IMR-90 (cell line): ENCODE results near the gene CXCL1. TPM values are rescaled to one million over a fixed set of nuclear protein-coding genes. Genes with fewer than 3 reads are reported as not detected.

Experiments
- ATAC-seq: fragments of 200-7000 bp; cut with Tn5 transposase; 2 replicates; pipeline ENCODE4 v1.9.1; 2020; ENCODE audit warnings: low read depth, mild to moderate bottlenecking, moderate library complexity
- BruUV-seq: library from RNA; stranded (reverse); fragments of 400-500 nt; replicated peaks from 2 replicates; lab custom pipeline; 2021; lab: Mats Ljungman, UMichigan
- CTCF ChIA-PET: fragments of 300-600 bp; formaldehyde crosslinking; extraction: SDS; loops from one replicate; lab custom pipeline; 2021; ENCODE audit warnings: antibody characterized with exemption; lab: Yijun Ruan, JAX
- POLR2A ChIA-PET: fragments of 300-600 bp; sonication (Branson Sonifier 250); formaldehyde crosslinking; loops from one replicate; lab custom pipeline; 2022; ENCODE audit warnings: antibody characterized with exemption; ENCODE audit not compliant: unreplicated experiment; lab: Charles Lee
- DNase-seq: peaks from one replicate; pipeline ENCODE4 v3.0.0; 2013
- H2AFZ ChIP-seq: replicated peaks from 2 replicates; pipeline ENCODE3; 2013; ENCODE audit warnings: low read length, mild to moderate bottlenecking; ENCODE audit not compliant: poor library complexity
- H2AK5ac ChIP-seq: 2 replicates; pipeline ENCODE4 v1.6.1; 2013; ENCODE audit warnings: low read depth, low read length, inconsistent platforms
- H2AK9ac ChIP-seq: replicated peaks from 2 replicates; pipeline ENCODE3; 2013; ENCODE audit warnings: mild to moderate bottlenecking, low read depth, low read length, moderate library complexity; ENCODE audit not compliant: poor library complexity
- H2BK120ac ChIP-seq: 2 replicates; pipeline ENCODE4 v1.6.1; 2013; ENCODE audit warnings: low read depth, low read length, inconsistent platforms
- H2BK15ac ChIP-seq: 3 replicates; pipeline ENCODE4 v1.6.1; 2013; ENCODE audit warnings: low read depth, low read length, inconsistent platforms
- H2BK20ac ChIP-seq: 2 replicates; pipeline ENCODE4 v1.6.1; 2013; ENCODE audit warnings: low read depth, mild to moderate bottlenecking, inconsistent platforms, low read length, moderate library complexity
- H2BK5ac ChIP-seq: 2 replicates; pipeline ENCODE4 v1.6.1; 2013; ENCODE audit warnings: mild to moderate bottlenecking, low read depth, low read length, inconsistent platforms; ENCODE audit not compliant: poor library complexity, severe bottlenecking
- H3K14ac ChIP-seq: replicated peaks from 2 replicates; pipeline ENCODE4 v1.6.1; 2013; ENCODE audit warnings: low read depth, low read length, inconsistent platforms
- H3K18ac ChIP-seq: 2 replicates; pipeline ENCODE4 v1.6.1; 2013; ENCODE audit warnings: low read depth, low read length, control low read depth
- H3K23ac ChIP-seq: 2 replicates; pipeline ENCODE4 v1.6.1; 2013; ENCODE audit warnings: low read depth, low read length, inconsistent platforms
- H3K27ac ChIP-seq: 2 replicates; pipeline ENCODE4 v1.5.1; 2013; ENCODE audit warnings: mild to moderate bottlenecking, control low read depth, low read length; ENCODE audit not compliant: insufficient read depth
- H3K27me3 ChIP-seq: 2 replicates; pipeline ENCODE4 v1.6.1; 2013; ENCODE audit warnings: low read length; ENCODE audit not compliant: control insufficient read depth, insufficient read depth
- H3K36me3 ChIP-seq: 2 replicates; pipeline ENCODE4 v1.6.1; 2013; ENCODE audit warnings: low read length, mixed read lengths; ENCODE audit not compliant: control insufficient read depth, insufficient read depth
- H3K4ac ChIP-seq: 2 replicates; pipeline ENCODE4 v1.6.1; 2013; ENCODE audit warnings: low read depth, low read length, inconsistent platforms
- H3K4me1 ChIP-seq: 2 replicates; pipeline ENCODE4 v1.6.1; 2013; ENCODE audit warnings: low read length, mixed read lengths; ENCODE audit not compliant: control insufficient read depth, insufficient read depth
- H3K4me2 ChIP-seq: 2 replicates; pipeline ENCODE4 v1.6.1; 2013; ENCODE audit warnings: low read depth, mild to moderate bottlenecking, control low read depth, low read length, moderate library complexity
- H3K4me3 ChIP-seq: 2 replicates; pipeline ENCODE4 v1.5.1; 2013; ENCODE audit warnings: low read depth, mild to moderate bottlenecking, control low read depth, low read length, moderate library complexity; ENCODE audit not compliant: insufficient read depth
- H3K56ac ChIP-seq: 2 replicates; pipeline ENCODE4 v1.6.1; 2013; ENCODE audit warnings: low read length, inconsistent platforms; ENCODE audit not compliant: insufficient read depth; ENCODE audit errors: extremely low read depth
- H3K79me1 ChIP-seq, 2 experiments: 2 replicates each; pipeline ENCODE4 v1.6.1; 2013; ENCODE audit warnings: low read length in 2 of 2, inconsistent platforms in 1 of 2, low read depth in 1 of 2
- H3K9ac ChIP-seq: 2 replicates; pipeline ENCODE4 v1.6.1; 2013; ENCODE audit warnings: low read depth, low read length, control low read depth
- H3K9me1 ChIP-seq: 2 replicates; pipeline ENCODE4 v1.6.1; 2013; ENCODE audit warnings: low read length, inconsistent platforms; ENCODE audit not compliant: insufficient read depth
- H3K9me3 ChIP-seq: 2 replicates; pipeline ENCODE4 v1.6.1; 2013; ENCODE audit warnings: low read length; ENCODE audit not compliant: control insufficient read depth, insufficient read depth
- H4K20me1 ChIP-seq: 2 replicates; pipeline ENCODE4 v1.6.1; 2013; ENCODE audit warnings: low read length, inconsistent platforms; ENCODE audit not compliant: insufficient read depth
- H4K5ac ChIP-seq: 2 replicates; pipeline ENCODE4 v1.6.1; 2013; ENCODE audit warnings: mild to moderate bottlenecking, low read depth, low read length, control low read depth
- H4K8ac ChIP-seq, 2 experiments: 2 replicates each; pipeline ENCODE4 v1.6.1; 2013; ENCODE audit warnings: low read depth in 2 of 2, low read length in 2 of 2, control low read depth in 1 of 2, inconsistent platforms in 1 of 2
- H4K91ac ChIP-seq: 2 replicates; pipeline ENCODE4 v1.6.1; 2013; ENCODE audit warnings: low read depth, low read length, inconsistent platforms; ENCODE audit not compliant: insufficient read depth
- MAFK ChIP-seq: IDR thresholded peaks from 2 replicates; pipeline ENCODE4 v1.6.1; 2012; ENCODE audit warnings: low read depth, low read length, improper control_type of control experiment
- MAZ ChIP-seq: IDR thresholded peaks from 2 replicates; pipeline ENCODE4 v1.6.1; 2012; ENCODE audit warnings: low read depth, mild to moderate bottlenecking, low read length, improper control_type of control experiment, moderate library complexity, borderline replicate concordance
- WGBS, 2 experiments: methylation state at CpG; one replicate each; pipeline versions ENCODE4 v1.1.5 to v1.1.7; 2013; ENCODE audit warnings: missing lambda C conversion rate in 2 of 2; ENCODE audit not compliant: insufficient read length in 1 of 2; ENCODE audit errors: extremely low coverage in 2 of 2; 5-methylcytosine and 5-hydroxymethylcytosine counted together
- dilution Hi-C: fragments of 300-500 bp; cut with HindIII; formaldehyde crosslinking; loops from one replicate; pipeline ENCODE4 v1.14.3; 2018; ENCODE audit warnings: low sequenced_read_pairs; ENCODE audit not compliant: unreplicated experiment
- in situ Hi-C: fragments of 300-500 bp; cut with MboI; formaldehyde crosslinking; loops from 3 replicates; pipeline ENCODE4 v1.14.3; 2019; ENCODE audit warnings: low sequenced_read_pairs, inconsistent platforms, mixed read lengths
- intact Hi-C: fragments of 100-400 bp; cut with micrococcal nuclease; formaldehyde crosslinking; loops from 2 replicates; pipeline ENCODE4 v1.10.0; 2022
- polyA plus RNA-seq, 3 experiments: library from polyadenylated mRNA; depleted of rRNA; stranded (reverse); fragments of >200 nt; gene quantifications; 2 replicates each; pipeline ENCODE4 v1.2.3, GENCODE V29; 2012; ENCODE audit warnings: low replicate concordance in 1 of 3
- total RNA-seq: library from RNA; depleted of rRNA; stranded (reverse); fragments of >200 nt; gene quantifications from 2 replicates; pipeline ENCODE4 v1.2.3, GENCODE V29; 2012

CXCL1 gene
- total and polyA plus RNA-seq, 2 of the 4 experiments (the other 2 are of a cell fraction): 2.0 TPM; not detected in 1

- no peak overlapping the region for H2AFZ ChIP-seq
- H3K4ac ChIP-seq: no peak overlapping the region
- peak overlapping the region; percentile 32; the same call in 1 of the 2 replicates for H2BK120ac ChIP-seq
- no peaks in the 10 kb centered on the region for H3K79me1 ChIP-seq
- no peak for TF ChIP-seq MAZ
- no peak for TF ChIP-seq MAFK
- H3K9me1 ChIP-seq: no peaks in the 10 kb centered on the region
- peaks cover 9% of the 10 kb centered on the region for H3K4me1 ChIP-seq
- H2BK5ac ChIP-seq: no peak overlapping the region
- 0 out of 2 replicates have a peak overlapping the region, but pooled peaks have one; percentile 13 for H3K14ac ChIP-seq
- WGBS, 2 experiments: no CpG with 5 or more reads among the region's 3 CpGs
- no peak overlapping the region for H3K27ac ChIP-seq
- in situ Hi-C loops: no loop called here
- H4K91ac ChIP-seq: peak overlapping the region; percentile 35; the same call in 1 of the 2 replicates
- H4K20me1 ChIP-seq: no peaks in the 10 kb centered on the region
- no peak overlapping the region for H2AK9ac ChIP-seq
- DNase-seq (no peak), ATAC-seq (no peak)
- CTCF ChIA-PET: no interaction called here
- H3K9ac ChIP-seq: no peak overlapping the region
- H2BK20ac ChIP-seq: peak overlapping the region; percentile 71; the same call in 1 of the 2 replicates
- H3K36me3 ChIP-seq: no peaks in the 10 kb centered on the region
- peak overlapping the region; percentile 42 for H2AK5ac ChIP-seq
- H3K23ac ChIP-seq: no peak overlapping the region
- H3K27me3 ChIP-seq: peaks cover 2% of the 10 kb centered on the region; the same call in 1 of the 2 replicates
- no TSS peak for BruUV-seq
- H4K5ac ChIP-seq: peak overlapping the region; percentile 37; the same call in 1 of the 2 replicates
- intact Hi-C loops: loop anchor here (2.0 to 5.0 kb wide), 2 partner anchors 24 to 36 kb away; no protein-coding TSS in a partner anchor
- peak overlapping the region; percentile 39; the same call in 2 of the 3 replicates for H2BK15ac ChIP-seq
- dilution Hi-C loops: no loop called here
- no peak overlapping the region for H3K4me3 ChIP-seq
- POLR2A ChIA-PET: no interaction called here
- H3K4me2 ChIP-seq: no peak overlapping the region
- H3K9me3 ChIP-seq: no peaks in the 10 kb centered on the region
- no peak overlapping the region for H4K8ac ChIP-seq
- peak overlapping the region; percentile 94 for H3K18ac ChIP-seq
- no peak overlapping the region for H3K56ac ChIP-seq
Observed at GRCh38 chr4:73892966-73893365, 23.8 kb downstream of the CXCL1 start.
